ENCODE measurements around the gene MDFIC.

MDFIC gene

DNA sequence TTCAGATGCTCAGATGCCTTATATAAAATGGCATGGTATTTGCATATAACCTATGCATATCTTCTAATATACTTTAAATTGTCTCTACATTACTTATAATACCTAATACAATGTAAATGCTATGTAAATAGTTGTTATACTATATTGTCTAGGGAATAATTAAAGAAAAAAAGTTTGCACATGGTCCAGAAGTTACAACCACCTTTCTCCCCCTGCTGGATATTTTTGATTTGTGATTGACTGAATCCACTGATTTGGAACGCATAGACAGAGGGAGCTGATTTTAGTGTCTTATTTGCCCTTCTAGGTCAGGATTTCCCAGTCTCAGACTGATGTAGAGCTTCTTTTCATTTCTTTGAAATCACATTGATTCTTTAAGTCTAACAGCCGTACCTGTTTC, 31.8 kb downstream of the MDFIC start:
- no peak for DNase-seq (ENCODE audit: low read depth in 2 of 2)

DNA sequence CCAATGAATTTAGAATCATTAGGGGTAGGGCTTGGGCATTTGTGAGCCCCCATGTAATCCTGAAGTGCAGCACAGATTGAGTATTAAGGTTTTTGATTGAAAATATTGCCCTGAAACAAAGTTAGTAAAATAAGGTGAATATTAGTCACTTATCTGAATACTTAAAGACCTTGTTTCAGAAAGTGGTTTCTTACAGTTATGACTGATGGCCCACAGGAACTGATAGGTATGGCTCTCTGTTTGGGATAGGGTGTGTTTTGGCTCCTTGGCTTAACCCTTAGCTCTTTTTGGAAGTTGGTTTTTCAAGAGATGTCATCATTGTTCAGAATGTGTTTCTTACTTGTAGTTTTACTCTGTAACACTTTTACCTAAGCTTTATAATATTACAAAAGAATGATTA, 34.8 kb downstream of the MDFIC start:
- DNase-seq (ENCODE audit: low read depth in 2 of 2) = no peak

DNA sequence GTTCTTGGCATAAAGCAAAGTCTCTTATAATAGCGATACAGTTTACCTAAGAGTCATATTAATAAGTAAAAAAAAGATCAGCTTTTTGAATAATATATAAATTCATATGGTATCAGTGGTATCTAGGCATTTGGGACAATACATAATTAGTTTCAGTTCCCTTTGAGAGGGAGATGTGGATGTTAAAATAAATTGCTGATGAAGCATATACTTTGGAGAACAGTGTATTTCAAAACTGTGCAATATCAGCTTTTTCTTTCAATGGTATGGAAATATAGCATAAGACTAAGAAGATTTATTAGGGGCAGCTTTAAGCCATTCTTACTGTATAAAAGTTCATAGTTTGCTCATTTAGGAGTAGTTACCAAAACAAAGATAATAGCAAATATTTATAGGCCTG, 35.5 kb downstream of the MDFIC start:
- DNase-seq (ENCODE audit: low read depth in 2 of 2) = no peak

DNA sequence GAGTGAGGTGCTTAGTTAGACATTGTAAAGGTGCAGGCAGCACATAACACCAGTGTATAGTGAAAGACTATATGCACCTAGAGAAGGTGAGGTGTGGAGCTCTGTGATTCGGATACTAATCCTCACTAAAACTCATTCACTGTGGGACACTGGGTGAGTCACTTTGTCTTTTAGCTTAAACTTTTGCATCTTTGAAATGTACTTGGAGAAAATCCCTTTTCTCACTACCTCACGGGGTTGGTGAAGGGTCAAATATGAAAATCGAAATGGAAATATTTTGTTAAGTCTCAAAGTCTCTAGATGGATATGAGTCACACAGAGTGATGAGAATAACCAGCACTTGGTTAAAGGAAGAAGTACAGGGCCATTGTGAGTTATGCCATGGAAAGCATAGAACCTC, 38.0 kb downstream of the MDFIC start:
- DNase-seq (ENCODE audit: low read depth in 2 of 2) = no peak

DNA sequence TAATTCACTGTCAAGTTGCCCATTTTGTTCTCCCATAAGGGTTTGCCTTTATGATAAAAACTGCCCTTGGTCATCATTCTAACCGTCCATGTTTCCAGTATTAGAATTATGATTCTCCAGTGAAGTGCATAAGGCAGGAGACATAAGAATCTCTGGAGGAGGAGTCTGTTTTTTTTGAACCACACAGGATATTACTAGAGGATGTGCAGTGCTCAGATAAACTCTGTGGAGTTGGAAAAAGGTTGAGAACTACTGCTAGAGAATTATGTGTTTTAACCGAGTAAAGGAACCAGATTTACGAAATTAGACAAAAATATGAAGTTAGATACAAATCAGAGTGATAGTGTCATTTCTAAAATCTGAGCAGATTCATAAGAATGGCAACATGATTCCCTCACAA, 40.5 kb downstream of the MDFIC start:
- DNase-seq (ENCODE audit: low read depth in 2 of 2) = no peak

DNA sequence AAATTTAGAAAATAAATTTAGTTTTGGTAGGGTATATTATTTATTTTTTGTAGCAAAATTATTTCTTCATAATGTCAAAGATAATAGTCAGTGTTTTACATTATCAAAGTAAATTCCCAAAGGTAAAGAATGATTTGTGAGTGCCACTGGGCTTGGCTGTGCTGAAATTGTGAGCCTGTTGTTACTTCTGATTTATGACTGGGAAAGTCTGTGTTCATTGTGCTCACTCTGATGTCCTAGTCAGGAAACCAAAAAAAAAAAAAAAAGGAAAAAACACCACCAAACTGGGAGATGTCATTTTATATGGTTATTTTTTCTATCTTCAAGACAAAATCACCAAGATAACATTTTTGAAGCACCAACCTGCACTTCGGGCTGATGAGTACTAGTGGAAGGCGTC, 44.3 kb downstream of the MDFIC start:
- DNase-seq (ENCODE audit: low read depth in 2 of 2) = no peak

DNA sequence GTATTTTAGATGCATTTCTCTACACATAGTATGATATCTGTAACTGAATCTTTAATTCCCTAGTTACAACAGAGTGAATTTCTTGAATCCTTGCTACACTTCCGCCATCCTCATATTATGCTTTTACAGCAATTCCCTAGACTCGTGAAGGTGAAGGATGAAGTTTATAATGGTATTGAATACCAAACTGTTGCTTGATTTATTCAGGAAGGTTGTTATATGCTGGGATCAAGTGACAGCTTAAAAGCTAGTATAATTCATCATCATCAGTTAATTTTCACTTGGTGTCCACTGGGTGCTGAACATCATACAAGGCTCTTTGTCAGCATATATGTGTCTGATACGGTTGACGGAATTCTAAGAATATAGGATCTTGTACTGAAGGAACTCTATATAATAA, 47.2 kb downstream of the MDFIC start:
- no peak for DNase-seq (ENCODE audit: low read depth in 2 of 2)

DNA sequence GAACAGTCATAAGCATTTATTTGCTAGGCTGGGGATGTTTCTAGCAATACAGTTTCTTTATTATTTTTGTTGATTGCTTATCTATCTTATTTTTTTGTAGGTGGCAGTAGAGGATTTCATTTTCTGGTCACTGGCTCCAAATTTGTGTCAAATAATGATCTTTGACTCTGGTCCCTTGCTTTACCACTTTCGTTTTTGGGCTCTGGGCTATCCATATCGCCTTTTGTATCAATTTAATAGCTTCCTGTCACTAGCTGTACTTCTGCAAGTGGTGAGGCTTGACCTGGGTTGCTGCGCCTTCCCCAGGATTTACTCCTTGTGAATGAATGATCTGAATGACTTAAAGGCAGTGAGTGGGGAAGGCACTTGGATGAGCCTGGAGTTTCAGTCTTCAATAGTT, 48.4 kb downstream of the MDFIC start:
- no peak for DNase-seq (ENCODE audit: low read depth in 2 of 2)

DNA sequence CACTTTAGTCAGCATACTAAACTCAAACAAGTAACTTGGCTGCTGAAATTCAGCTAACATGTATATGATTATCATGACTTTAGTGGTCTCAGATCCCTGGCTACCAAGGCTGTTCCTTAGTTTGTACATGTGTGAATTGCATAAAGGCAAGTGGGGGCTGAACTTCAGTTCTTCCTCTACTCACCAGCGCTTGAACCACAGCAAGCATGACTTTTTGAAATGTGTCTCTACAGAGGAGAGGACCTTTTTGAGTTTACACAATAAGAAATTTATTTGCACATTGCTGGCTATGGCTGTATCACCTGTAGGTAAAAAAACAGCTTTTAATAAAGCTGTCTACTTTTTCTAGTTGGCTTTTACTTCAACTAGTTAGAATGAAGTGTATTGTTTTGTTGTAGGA, 48.8 kb downstream of the MDFIC start:
- DNase-seq (ENCODE audit: low read depth in 2 of 2) = no peak

DNA sequence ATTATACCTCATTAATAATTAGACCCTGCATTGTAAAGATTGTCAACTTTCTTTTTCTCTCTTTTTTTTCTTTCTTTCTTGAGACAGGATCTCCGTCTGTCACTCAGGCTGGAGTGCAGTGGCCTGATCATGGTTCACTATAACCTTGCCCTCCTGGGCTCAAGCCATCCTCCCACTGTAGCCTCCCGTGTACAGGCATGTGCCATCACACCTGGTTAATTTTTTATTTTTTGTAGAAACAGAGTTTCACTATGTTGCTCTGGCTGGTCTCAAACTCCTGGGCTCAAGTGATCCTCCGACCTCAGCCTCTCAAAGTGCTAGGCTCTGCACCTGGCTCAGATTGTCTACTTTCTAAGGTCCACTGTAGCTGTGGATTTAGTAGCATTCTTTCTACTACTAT, 50.7 kb downstream of the MDFIC start:
- no peak for DNase-seq (ENCODE audit: low read depth in 2 of 2)

DNA sequence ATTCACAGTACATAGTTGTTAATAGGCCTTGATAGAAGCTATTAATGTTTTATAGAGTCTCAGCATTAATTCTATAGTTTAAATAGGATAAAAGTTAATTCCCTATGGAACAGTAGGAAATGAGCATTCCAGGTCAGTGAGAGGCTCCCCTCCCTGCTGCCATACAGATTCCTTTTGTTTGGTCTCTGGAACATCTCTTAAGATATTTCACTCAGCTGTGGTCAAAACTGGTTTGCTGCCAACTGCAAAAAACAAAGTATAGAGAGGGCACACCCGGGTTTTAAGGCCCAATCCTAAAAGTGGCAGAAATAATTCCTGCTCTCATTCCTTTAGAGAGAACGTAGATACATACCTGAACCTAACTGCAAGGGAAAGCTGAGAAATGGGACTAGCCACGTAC, 51.3 kb downstream of the MDFIC start:
- no peak for DNase-seq (ENCODE audit: low read depth in 2 of 2)

DNA sequence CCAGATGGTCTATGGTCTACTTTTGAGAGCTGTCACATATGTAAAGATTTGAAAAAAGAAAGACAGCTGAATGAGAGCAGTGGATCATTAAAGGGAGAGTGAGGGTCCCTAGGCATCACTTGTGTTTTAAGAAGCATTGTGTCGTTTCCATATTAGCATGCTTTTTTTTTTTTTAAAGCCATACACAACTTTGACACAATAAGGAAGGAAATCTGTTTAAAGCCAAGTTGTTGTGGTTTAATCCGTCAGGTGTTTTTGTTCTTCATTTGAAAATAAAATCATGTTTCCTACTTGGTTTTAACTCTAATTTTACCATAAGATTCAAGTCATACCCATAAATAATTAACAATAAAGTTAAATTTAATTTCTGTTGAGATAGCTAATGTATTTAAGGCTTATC, 53.5 kb downstream of the MDFIC start:
- no peak for DNase-seq (ENCODE audit: low read depth in 2 of 2)

DNA sequence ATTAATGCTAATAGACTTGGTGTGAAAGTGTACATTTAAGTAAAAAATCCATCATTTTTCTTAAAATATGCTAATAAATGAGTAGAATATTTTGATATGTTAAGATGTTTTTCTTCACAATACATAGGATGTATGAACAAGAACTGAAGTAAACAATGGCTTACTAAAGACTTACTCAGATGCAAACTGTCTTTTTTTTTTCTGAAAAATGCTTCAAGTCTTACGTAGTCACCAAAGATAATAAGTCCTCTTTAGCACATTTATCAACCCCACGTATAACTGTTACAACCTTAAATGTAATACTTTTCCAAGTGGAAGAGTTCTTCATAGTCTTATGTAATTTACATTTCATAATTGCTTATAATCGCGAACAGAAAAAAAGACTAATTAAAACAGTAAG, 54.8 kb downstream of the MDFIC start:
- DNase-seq (ENCODE audit: low read depth in 2 of 2) = no peak

DNA sequence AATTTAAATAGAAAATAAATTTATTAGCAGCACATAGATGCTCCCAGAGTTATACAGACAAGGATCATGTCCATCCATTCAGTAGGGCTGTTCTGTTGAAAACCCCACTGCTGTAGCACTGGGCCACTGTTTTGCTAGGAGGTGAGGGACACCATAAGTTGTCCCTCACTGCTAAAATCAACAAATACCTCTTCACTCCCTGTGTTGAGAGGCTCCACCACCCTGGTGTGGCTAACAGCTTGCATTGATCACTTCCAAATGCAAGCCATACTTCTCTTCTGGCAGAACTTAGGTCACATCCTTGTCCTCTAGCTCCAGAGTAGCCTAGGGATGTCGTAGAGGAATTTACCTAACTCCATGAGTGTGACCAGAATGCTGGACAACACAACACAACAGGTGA, 55.4 kb downstream of the MDFIC start:
- no peak for DNase-seq (ENCODE audit: low read depth in 2 of 2)

DNA sequence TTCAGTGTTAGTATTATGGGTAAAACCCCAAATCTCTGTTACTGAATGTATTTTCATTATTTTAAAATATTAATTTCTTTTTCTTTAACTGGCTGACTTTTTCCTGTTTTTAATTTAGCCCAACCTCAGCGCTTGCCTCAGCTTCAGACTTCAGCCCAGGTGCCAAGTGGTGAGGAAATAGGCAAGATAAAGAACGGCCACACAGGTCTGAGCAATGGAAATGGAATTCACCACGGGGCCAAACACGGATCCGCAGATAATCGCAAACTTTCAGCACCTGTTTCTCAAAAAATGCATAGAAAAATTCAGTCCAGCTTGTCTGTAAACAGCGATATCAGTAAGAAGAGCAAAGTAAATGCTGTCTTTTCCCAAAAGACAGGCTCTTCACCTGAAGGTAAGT, 57.5 kb downstream of the MDFIC start:
- no peak for DNase-seq (ENCODE audit: low read depth in 2 of 2)

DNA sequence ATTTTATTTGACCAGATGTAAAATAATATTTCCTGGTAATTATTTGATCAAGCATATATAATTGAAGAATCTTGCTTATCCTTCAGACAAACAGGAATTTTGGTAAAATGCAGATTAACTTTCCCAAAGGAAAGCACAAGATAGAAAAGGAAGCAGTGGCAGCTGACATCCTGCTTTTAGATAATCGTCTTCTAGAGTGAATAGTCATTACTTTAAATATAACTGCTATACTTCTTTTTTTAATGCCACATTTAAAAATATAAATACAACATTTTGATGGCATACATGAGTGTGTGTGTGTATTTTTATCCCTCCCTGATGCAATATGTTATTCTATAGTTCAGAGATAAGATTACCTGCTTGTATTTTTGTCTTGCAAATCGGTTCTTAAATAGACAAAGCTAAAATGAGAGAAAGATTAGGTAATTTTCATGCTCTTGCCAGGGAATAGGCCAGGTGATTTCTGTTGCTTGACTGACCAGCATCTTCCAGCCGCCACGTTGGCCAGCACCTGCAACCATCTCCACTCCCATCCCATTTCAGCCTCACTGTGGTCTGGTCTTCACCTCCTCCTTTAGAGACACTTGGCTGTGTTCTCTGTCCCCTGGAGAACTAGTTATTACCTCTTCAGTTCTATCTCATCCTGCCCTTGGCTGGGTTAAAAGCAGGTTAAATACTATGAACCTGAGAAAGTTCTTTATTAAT, 58.1 kb downstream of the MDFIC start:
- DNase-seq (ENCODE audit: low read depth in 2 of 2) = no peak

DNA sequence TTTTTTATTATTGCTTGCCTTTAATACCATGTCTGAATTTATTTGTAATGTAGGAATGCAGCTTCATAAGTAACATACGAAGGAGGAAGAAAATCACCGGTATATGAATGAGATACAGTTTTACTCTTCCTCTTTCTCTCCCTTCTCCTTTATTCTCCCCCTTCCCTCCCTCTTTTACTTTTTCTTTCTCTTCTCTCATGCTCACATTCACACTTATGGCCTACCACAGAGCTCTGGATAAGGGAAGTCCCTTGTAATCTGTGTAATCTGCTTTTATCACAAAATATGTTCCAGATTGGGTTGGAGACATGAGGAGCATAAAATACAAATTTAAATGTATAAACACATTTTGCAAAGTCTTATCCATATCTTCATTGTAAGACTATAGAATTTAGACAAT, 59.4 kb downstream of the MDFIC start:
- DNase-seq (ENCODE audit: low read depth in 2 of 2) = no peak

DNA sequence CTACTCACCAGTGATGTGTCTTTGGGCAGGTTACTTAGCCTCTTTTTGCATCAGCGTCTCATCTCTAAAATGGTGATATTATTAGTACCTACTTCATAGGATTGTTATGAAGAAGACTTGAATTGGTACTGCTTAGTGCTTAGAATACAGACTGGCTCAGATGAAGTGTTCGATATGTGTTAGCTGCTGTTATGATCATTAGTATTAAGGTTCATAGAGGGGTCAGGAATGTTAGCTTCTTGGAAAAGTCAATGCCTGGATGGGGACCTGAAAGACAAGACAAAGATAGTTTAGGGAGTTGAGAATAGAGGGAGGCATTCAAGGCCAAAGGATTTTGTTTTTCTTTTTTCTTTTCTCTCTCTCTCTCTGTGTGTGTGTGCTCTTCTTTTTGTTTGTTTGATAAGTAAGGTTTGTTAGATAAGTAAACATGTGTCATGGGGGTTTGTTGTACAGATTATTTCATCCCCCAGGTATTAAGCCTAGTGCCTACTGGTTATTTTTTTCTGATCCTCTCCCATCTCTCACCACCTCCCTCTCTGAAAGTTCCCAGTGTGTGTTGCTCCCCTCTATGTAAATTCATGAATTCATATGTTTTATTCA, 63.3 kb downstream of the MDFIC start:
- DNase-seq (ENCODE audit: low read depth in 2 of 2) = no peak

DNA sequence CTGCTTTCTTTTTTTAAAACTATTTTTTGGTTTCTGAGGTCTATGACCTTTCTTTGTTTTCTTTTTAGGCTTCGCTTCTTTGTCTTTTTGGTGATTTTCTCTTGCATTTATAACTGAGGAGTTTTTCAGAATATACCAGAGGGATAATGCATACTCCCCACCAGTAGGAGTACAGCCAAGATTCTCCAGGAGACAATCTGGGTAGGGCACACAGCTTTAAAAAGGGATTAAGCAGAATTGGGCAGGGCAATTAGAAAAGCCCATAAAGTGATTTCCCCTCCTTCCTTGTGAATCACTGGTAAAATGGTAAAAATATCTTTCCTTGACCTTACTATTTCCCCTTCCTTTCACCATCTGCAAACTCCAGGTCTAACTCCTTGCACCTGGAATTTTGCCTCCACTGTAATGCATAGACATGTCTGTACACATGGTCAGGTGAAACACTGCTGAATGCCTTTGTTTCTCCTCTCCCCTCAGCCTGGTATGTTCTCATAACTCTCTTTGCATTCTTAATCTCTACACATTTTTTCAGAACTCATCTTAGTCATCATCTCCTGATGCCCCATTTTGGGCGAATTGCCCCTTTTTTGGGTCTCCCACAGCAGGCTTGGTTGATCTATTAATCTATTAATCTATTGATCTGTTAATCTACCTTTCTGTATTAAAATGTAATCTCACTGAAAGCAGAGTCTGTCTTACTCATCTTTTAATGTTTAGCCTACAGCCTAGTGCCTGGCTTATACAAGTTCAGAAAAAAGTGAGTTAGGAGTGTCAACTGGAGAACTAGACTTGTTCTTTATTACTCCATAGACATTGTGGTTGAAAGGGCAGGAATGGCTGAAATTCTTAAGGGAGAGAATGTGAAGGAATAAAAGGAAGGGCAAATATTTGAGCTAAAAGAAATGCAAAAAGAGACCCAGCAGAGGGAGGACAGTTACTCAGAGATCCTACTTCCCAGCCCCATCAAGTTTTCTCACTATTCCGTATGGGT, 64.6 kb downstream of the MDFIC start:
- DNase-seq (ENCODE audit: low read depth in 2 of 2) = no peak

DNA sequence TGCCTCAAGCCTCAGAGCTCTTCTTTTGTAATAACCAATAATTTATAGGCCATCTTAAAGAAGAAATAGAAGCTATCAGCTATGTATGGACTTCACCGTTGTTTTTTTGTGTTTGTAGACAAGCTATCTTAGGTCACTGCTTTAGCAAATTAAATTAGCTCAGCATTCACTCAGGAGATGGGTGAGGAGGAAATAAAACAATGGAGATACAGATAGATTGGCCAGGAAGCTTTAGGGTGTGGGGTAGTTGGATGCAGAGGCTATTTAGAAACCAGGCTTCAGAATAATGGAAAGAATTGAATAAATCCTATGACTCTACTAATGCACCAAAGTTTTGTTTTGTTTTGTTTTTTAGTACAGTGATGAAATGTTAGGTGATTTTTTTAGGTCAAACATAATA, 66.1 kb downstream of the MDFIC start:
- DNase-seq (ENCODE audit: low read depth in 2 of 2) = no peak

DNA sequence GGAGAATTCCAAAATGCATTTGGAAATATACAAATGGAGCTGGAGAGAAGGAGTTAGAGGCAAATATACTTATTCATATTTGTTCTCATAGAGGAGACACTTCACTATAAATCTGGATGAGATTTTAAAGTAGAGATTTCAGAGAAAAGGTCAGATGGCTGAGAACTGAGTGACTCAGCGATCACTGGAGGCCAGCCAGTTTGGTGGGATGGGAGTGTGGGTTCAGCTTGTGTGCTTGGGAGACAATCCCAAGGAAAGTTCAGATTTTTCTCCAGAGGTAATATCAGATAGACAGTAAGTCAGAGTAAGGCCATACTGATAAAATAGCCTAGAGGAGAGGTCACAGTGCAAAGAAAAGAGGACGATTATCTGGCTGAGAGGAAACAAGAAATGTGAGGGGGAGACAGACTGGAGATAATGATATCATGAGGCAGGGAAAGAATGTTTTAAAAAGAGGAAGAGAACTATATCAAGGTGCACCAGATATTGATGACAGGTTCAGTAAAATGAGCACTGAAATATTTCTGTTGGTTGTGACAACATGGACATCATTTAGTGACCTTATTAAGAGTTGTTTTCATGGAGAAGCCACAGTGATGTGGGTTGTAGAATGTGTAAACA, 67.0 kb downstream of the MDFIC start:
- no peak for DNase-seq (ENCODE audit: low read depth in 2 of 2)

DNA sequence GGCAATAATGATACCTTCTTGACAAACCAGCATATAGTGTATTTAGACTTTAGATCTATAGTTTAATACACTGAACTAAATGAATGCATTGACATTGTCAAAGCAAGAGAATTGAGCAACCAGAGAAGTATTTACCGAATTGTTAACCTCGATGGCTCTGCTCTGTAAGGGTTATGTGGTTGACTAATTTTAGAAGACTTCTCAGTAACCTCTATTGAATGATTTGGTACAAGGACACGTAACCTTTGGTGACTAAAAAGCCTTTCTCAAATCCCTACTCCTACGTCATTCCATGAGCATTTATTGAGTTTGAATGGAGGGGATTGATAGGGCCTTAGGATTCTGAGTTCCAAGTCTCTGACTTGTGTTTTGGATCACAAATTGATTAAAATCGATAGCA, 67.6 kb downstream of the MDFIC start:
- no peak for DNase-seq (ENCODE audit: low read depth in 2 of 2)

Data from stimulated activated CD8-positive, alpha-beta memory T cell treated with anti-CD3 and anti-CD28 coated beads, Interleukin-7, amount 100 ng/mL, for 4 hours (primary cell).